ENCODE data around the gene SCCPDH. TPM values are rescaled to one million over a fixed set of nuclear protein-coding genes. Genes with fewer than 3 reads are reported as not detected.

The SCCPDH gene
- total and polyA plus RNA-seq, 2 of the 13 experiments (the other 11 are each of a cell fraction or from before 2014, with no cell fraction given), result 36.7 to 62.3 TPM

DNA sequence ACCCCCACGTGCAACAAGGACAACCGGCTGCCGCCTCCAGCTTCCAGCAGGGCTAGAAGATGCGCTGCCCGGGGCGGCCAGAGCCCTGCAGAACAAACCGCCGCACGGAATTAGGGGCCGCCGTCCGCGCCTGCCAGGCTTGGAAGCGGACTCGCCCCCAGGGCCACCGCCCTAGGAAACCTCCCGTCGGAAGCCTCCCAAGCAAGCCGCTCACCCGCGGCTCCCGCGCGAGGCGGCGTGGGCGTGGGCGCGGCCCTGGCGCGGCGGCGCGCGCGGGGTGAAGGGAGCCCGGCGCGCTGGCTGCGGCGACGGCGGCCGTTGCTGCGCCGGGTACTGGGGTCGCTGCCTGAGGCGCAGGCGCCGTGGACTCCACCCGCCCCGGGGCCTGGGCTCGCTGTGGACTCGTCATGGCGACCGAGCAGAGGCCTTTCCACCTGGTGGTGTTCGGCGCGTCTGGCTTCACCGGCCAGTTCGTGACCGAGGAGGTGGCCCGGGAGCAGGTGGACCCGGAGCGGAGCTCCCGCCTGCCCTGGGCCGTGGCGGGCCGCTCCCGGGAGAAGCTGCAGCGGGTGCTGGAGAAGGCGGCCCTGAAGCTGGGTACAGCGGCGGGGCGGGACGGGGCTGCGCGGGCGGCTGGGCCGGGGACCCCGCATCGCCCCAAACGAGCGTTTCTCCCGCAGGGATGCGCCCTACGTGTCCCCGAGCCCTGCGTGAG is at the start of gene SCCPDH (continued):
- TF ChIP-seq, protein P1, sequence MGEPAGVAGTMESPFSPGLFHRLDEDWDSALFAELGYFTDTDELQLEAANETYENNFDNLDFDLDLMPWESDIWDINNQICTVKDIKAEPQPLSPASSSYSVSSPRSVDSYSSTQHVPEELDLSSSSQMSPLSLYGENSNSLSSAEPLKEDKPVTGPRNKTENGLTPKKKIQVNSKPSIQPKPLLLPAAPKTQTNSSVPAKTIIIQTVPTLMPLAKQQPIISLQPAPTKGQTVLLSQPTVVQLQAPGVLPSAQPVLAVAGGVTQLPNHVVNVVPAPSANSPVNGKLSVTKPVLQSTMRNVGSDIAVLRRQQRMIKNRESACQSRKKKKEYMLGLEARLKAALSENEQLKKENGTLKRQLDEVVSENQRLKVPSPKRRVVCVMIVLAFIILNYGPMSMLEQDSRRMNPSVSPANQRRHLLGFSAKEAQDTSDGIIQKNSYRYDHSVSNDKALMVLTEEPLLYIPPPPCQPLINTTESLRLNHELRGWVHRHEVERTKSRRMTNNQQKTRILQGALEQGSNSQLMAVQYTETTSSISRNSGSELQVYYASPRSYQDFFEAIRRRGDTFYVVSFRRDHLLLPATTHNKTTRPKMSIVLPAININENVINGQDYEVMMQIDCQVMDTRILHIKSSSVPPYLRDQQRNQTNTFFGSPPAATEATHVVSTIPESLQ (CRISPR knock-in tag; conservative IDR thresholded peaks at IDR 0.05), result 0 out of 2 replicates have a peak, but pooled peaks have one; percentile 78
- TF ChIP-seq GATAD2A (CRISPR knock-in tag; IDR thresholded peaks at IDR 0.05) (no peak), GPN1 (CRISPR knock-in tag; IDR thresholded peaks at IDR 0.05; ENCODE audit: borderline replicate concordance) (no peak), ZNF446 (CRISPR knock-in tag; IDR thresholded peaks at IDR 0.05) (no peak; the same call in 1 of the 2 replicates)

DNA sequence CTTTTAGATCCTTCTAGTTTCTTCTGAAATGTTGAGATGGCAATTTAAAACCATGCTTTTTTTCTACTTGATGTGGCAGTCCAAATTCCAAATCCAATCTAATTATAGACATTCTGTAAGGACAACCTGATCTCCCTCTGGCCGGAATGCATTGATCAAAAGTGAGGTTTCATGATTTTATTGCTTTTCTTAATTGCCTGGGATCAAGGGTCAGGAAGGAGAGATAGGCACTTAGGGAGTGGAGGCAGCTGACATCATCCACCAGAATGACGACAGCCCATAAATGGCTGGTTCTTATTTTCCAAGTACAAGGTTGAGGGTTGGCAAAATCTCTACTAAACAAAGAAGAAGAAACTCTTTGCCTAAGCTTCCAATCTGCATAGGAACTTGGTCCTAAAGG is 46.4 kb upstream of the SCCPDH start:
- no peaks in the 10 kb centered on the region for H4K20me1 ChIP-seq (ENCODE audit: insufficient read depth, low read length)
- intact Hi-C loops (cut with micrococcal nuclease; ENCODE audit: unreplicated experiment), result no loop called here
- H3K79me2 ChIP-seq (ENCODE audit: insufficient read depth, low read length), result no peaks in the 10 kb centered on the region
- CTCF ChIA-PET (ENCODE audit: low intra/inter-chr PET ratio, low total read pairs), result no interaction called here
- no peak overlapping the region for H2AFZ ChIP-seq (ENCODE audit: low read length)
- POLR2A ChIA-PET, result no interaction called here
- FAIRE-seq, result no peak
- H3K36me3 ChIP-seq (replicated peaks in 1 of 2; ENCODE audit: control insufficient read depth in 1 of 2, insufficient read depth in 2 of 2, low read length in 2 of 2), result no peaks in the 10 kb centered on the region
- no peaks in the 10 kb centered on the region for H3K9me3 ChIP-seq (ENCODE audit: low read length)
- no peak for DNase-seq (ENCODE audit: low spot score)
- no peaks in the 10 kb centered on the region for H3K4me1 ChIP-seq (ENCODE audit: insufficient read depth, low read length)
- TF ChIP-seq, protein P2, sequence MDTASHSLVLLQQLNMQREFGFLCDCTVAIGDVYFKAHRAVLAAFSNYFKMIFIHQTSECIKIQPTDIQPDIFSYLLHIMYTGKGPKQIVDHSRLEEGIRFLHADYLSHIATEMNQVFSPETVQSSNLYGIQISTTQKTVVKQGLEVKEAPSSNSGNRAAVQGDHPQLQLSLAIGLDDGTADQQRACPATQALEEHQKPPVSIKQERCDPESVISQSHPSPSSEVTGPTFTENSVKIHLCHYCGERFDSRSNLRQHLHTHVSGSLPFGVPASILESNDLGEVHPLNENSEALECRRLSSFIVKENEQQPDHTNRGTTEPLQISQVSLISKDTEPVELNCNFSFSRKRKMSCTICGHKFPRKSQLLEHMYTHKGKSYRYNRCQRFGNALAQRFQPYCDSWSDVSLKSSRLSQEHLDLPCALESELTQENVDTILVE (CRISPR knock-in tag; IDR thresholded peaks at IDR 0.05), result no peak
- TF ChIP-seq, protein P3, sequence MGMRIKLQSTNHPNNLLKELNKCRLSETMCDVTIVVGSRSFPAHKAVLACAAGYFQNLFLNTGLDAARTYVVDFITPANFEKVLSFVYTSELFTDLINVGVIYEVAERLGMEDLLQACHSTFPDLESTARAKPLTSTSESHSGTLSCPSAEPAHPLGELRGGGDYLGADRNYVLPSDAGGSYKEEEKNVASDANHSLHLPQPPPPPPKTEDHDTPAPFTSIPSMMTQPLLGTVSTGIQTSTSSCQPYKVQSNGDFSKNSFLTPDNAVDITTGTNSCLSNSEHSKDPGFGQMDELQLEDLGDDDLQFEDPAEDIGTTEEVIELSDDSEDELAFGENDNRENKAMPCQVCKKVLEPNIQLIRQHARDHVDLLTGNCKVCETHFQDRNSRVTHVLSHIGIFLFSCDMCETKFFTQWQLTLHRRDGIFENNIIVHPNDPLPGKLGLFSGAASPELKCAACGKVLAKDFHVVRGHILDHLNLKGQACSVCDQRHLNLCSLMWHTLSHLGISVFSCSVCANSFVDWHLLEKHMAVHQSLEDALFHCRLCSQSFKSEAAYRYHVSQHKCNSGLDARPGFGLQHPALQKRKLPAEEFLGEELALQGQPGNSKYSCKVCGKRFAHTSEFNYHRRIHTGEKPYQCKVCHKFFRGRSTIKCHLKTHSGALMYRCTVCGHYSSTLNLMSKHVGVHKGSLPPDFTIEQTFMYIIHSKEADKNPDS (CRISPR knock-in tag; IDR thresholded peaks at IDR 0.05), result no peak
- TF ChIP-seq, protein P4, sequence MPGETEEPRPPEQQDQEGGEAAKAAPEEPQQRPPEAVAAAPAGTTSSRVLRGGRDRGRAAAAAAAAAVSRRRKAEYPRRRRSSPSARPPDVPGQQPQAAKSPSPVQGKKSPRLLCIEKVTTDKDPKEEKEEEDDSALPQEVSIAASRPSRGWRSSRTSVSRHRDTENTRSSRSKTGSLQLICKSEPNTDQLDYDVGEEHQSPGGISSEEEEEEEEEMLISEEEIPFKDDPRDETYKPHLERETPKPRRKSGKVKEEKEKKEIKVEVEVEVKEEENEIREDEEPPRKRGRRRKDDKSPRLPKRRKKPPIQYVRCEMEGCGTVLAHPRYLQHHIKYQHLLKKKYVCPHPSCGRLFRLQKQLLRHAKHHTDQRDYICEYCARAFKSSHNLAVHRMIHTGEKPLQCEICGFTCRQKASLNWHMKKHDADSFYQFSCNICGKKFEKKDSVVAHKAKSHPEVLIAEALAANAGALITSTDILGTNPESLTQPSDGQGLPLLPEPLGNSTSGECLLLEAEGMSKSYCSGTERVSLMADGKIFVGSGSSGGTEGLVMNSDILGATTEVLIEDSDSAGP (CRISPR knock-in tag; IDR thresholded peaks at IDR 0.05; ENCODE audit: borderline replicate concordance), result no peak
- TF ChIP-seq HNRNPK (IDR thresholded peaks at IDR 0.05; ENCODE audit: low read depth, low read length, poor library complexity, severe bottlenecking) (peak; percentile 73), ZFP62 (CRISPR knock-in tag; IDR thresholded peaks at IDR 0.05) (no peak)
- no peak overlapping the region for H3K9ac ChIP-seq (ENCODE audit: insufficient read depth, low read depth, low read length)
- no peaks in the 10 kb centered on the region for H3K27me3 ChIP-seq (ENCODE audit: control insufficient read depth in 1 of 2, insufficient read depth in 2 of 2, low read length in 2 of 2)
- H3K27ac ChIP-seq (ENCODE audit: extremely low read length, insufficient read depth, low read length), result no peak overlapping the region
- no peak overlapping the region for H3K4me2 ChIP-seq (ENCODE audit: low read depth, low read length)
- in situ Hi-C loops (cut with HindIII; ENCODE audit: extremely low pct_ligation_motif_present, low pct_unique_long_range_greater_than_20kb), result no loop called here
- 63% methylated on average over 2 of the region's 2 CpGs for WGBS (ENCODE audit: low lambda C conversion rate)
- H3K4me3 ChIP-seq (replicated peaks in 1 of 3; ENCODE audit: insufficient read depth in 1 of 3, low read depth in 2 of 3, low read length in 3 of 3), result no peak overlapping the region
- ATAC-seq, result no peak
- BruUV-seq (replicated peaks), result no TSS peak

Measured in HepG2 (cell line).